Mesenchymal stem cell (in vitro differentiated cells and primary cell): ENCODE results near the gene FXYD5.
A peak's percentile ranks its signal among the peaks of the same experiment; 100 is the strongest.

ENCODE experiments used
- DNase-seq: peaks from one replicate; pipeline ENCODE4 v3.0.0-alpha.2; 2013
- H2AFZ ChIP-seq: one replicate; pipeline ENCODE4 v1.6.1; 2013; ENCODE audit warnings: low read depth, mild to moderate bottlenecking, control low read depth, inconsistent platforms, low read length, moderate library complexity
- H2AK5ac ChIP-seq: 2 replicates; pipeline ENCODE4 v1.6.1; 2013; ENCODE audit warnings: low read length, moderate library complexity, mild to moderate bottlenecking, inconsistent platforms; ENCODE audit not compliant: severe bottlenecking
- H2BK120ac ChIP-seq: one replicate; pipeline ENCODE4 v1.6.1; 2013; ENCODE audit warnings: low read depth, mild to moderate bottlenecking, inconsistent platforms, low read length, moderate library complexity
- H2BK12ac ChIP-seq, 2 experiments: one replicate each; pipeline ENCODE4 v1.6.1; 2013; ENCODE audit warnings: inconsistent platforms in 2 of 2, low read length in 2 of 2, mild to moderate bottlenecking in 2 of 2, moderate library complexity in 2 of 2, control low read depth in 1 of 2
- H2BK15ac ChIP-seq: one replicate; pipeline ENCODE4 v1.6.1; 2013; ENCODE audit warnings: mild to moderate bottlenecking, low read depth, inconsistent platforms; ENCODE audit not compliant: poor library complexity, severe bottlenecking
- H2BK5ac ChIP-seq: 2 replicates; pipeline ENCODE4 v1.6.1; 2013; ENCODE audit warnings: low read depth, mild to moderate bottlenecking, low read length, control low read depth, inconsistent platforms; ENCODE audit not compliant: poor library complexity, severe bottlenecking
- H3K14ac ChIP-seq, 2 experiments: one replicate each; pipeline ENCODE4 v1.6.1; 2013; ENCODE audit warnings: inconsistent platforms in 2 of 2, low read length in 2 of 2, control low read depth in 1 of 2, mild to moderate bottlenecking in 1 of 2, moderate library complexity in 1 of 2
- H3K18ac ChIP-seq, 2 experiments: one replicate each; pipeline ENCODE4 v1.6.1; 2013; ENCODE audit warnings: inconsistent platforms in 2 of 2, low read length in 2 of 2, control low read depth in 1 of 2, low read depth in 1 of 2, mild to moderate bottlenecking in 1 of 2
- H3K23ac ChIP-seq, 2 experiments: one replicate each; pipeline ENCODE4 v1.6.1; 2013; ENCODE audit warnings: inconsistent platforms in 2 of 2, low read length in 2 of 2, mild to moderate bottlenecking in 2 of 2, moderate library complexity in 2 of 2, control low read depth in 1 of 2
- H3K27ac ChIP-seq: 2 replicates; pipeline ENCODE4 v1.5.1; 2013; ENCODE audit warnings: mild to moderate bottlenecking, moderate library complexity, low read length, control low read depth, inconsistent platforms; ENCODE audit not compliant: poor library complexity, severe bottlenecking
- H3K27me3 ChIP-seq, 2 experiments: 2 replicates each; pipeline versions ENCODE4 v1.6.1 to v1.7.0; 2013; ENCODE audit warnings: low read length in 2 of 2, mild to moderate bottlenecking in 2 of 2, moderate library complexity in 2 of 2, control low read depth in 1 of 2, inconsistent platforms in 1 of 2; ENCODE audit not compliant: control insufficient read depth in 1 of 2, insufficient read depth in 1 of 2
- H3K36me3 ChIP-seq, 2 experiments: 2 replicates each; pipeline versions ENCODE4 v1.6.1 to v1.7.0; 2013; ENCODE audit warnings: low read length in 2 of 2, control low read depth in 1 of 2, inconsistent platforms in 1 of 2, low read depth in 1 of 2, mild to moderate bottlenecking in 1 of 2; ENCODE audit not compliant: insufficient read depth in 2 of 2, control insufficient read depth in 1 of 2
- H3K4ac ChIP-seq, 2 experiments: one replicate each; pipeline ENCODE4 v1.6.1; 2013; ENCODE audit warnings: inconsistent platforms in 2 of 2, low read length in 2 of 2, mild to moderate bottlenecking in 2 of 2, moderate library complexity in 2 of 2, control low read depth in 1 of 2, low read depth in 1 of 2
- H3K4me1 ChIP-seq: 2 replicates; pipeline ENCODE4 v1.6.1; 2013; ENCODE audit warnings: low read depth, low read length, control low read depth; ENCODE audit not compliant: control insufficient read depth, insufficient read depth
- H3K4me2 ChIP-seq: 2 replicates; pipeline ENCODE4 v1.6.1; 2013; ENCODE audit warnings: low read length, mild to moderate bottlenecking, inconsistent platforms; ENCODE audit not compliant: poor library complexity, severe bottlenecking
- H3K4me3 ChIP-seq, 2 experiments: 2 replicates each; pipeline versions ENCODE4 v1.5.1 to v1.7.0; 2013; ENCODE audit warnings: low read length in 2 of 2, mild to moderate bottlenecking in 2 of 2, control low read depth in 1 of 2, low read depth in 1 of 2; ENCODE audit not compliant: insufficient read depth in 1 of 2
- H3K79me1 ChIP-seq: replicated peaks from 2 replicates; pipeline ENCODE4 v1.6.1; 2013; ENCODE audit warnings: mild to moderate bottlenecking, control low read depth, low read length, inconsistent platforms; ENCODE audit not compliant: poor library complexity, severe bottlenecking
- H3K9ac ChIP-seq: 2 replicates; pipeline ENCODE4 v1.7.0; 2013; ENCODE audit warnings: mild to moderate bottlenecking, low read length, moderate library complexity
- H3K9me3 ChIP-seq: 2 replicates; pipeline ENCODE4 v1.7.0; 2013; ENCODE audit warnings: mild to moderate bottlenecking, low read length; ENCODE audit not compliant: control insufficient read depth
- H4K8ac ChIP-seq: one replicate; pipeline ENCODE4 v1.6.1; 2013; ENCODE audit warnings: inconsistent platforms, mild to moderate bottlenecking, low read length, moderate library complexity
- H4K91ac ChIP-seq: one replicate; pipeline ENCODE4 v1.6.1; 2013; ENCODE audit warnings: mild to moderate bottlenecking, low read length, inconsistent platforms
- WGBS: methylation state at CpG from one replicate; pipeline ENCODE4 v1.1.7; 2013; ENCODE audit warnings: mixed read lengths; 5-methylcytosine and 5-hydroxymethylcytosine counted together

FXYD5 gene

DNA sequence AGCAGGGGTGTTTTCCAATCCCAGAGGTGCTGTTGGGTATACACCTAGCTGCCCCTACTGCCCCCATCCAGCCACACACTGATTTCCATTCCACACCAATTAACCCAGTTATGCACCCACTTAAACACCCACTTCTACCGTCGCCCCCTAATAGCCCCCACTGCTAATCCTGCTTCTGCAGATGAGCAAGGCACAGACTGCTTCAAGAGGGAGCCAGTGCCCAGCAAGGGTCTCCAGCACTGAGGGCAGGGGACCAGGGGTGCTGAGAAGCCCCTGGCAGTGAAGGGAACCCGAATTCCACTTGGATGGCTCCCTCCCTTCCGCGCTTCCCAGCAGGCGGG, 10.3 kb upstream of the FXYD5 start:
- Histone ChIP-seq H2AK5ac (no peak overlapping the region), H2BK5ac (no peak overlapping the region), H3K27me3 (peaks cover 4 to 46% of the 10 kb centered on the region in 2 experiments), H3K4me2 (no peak overlapping the region), H3K4ac (no peak overlapping the region), H3K79me1 (no peaks in the 10 kb centered on the region), H3K14ac (no peak overlapping the region), H2BK12ac (no peak overlapping the region), H3K9me3 (no peaks in the 10 kb centered on the region), H3K36me3 (no peaks in the 10 kb centered on the region), H3K27ac (no peak overlapping the region), H3K4me3 (no peak overlapping the region), H2AFZ (no peak overlapping the region), H3K18ac (no peak overlapping the region), H3K23ac (no peak overlapping the region), H3K9ac (no peak overlapping the region), H2BK15ac (no peak overlapping the region), H4K91ac (no peak overlapping the region), H3K4me1 (peaks cover 38% of the 10 kb centered on the region), H2BK120ac (no peak overlapping the region), H4K8ac (no peak overlapping the region)
- 25% methylated on average over 6 of the region's 6 CpGs for WGBS
- DNase-seq: no peak

DNA sequence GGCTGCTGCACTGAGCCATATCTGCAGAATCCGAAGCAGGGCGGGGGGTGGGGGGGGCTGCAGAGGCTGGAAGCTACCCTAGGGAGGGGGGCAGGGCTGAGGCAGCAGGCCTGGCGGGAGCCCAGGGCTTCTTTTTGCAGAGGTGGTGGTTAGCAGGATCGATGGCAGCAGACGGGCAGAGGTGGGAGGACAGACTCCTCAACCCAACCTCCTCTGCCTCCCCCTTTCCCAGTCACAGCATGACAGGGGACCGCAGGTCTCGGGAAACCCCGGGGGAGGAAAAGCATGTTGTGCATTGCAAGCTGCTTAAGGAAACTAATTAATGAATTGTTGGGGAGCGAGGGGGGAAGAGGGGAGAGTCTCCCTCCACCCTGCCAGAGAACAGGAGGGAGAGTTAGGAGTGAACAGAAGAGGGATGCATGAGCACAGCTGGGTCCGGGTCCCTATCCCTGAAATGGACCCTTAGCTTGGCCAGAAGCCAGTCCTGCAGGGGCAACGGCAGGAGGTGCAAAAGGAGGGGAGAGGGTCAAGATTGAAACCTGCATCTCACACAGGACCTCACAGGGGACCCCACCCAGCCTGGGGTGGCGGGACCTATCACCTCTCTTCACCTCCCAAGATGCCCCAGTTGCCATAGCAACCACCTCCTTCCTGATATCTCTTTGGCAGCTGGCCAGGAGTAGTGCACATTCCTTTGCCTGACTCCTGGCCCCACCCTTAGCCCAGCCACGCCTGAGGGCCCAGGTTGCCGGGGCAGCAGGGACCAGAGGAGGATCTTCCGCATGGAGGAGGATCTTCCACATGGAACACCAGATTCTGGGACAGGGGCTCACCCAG, 9.7 kb upstream of the FXYD5 start:
- no peaks in the 10 kb centered on the region for H3K36me3 ChIP-seq
- no peak overlapping the region for H4K91ac ChIP-seq
- peaks cover 4 to 42% of the 10 kb centered on the region in 2 experiments for H3K27me3 ChIP-seq
- H3K4ac ChIP-seq: no peak overlapping the region
- H2BK12ac ChIP-seq: no peak overlapping the region
- H3K79me1 ChIP-seq: no peaks in the 10 kb centered on the region
- H2AFZ ChIP-seq: no peak overlapping the region
- H3K23ac ChIP-seq: no peak overlapping the region
- H3K27ac ChIP-seq: no peak overlapping the region
- H2BK5ac ChIP-seq: no peak overlapping the region
- no peak for DNase-seq
- peaks cover 34% of the 10 kb centered on the region for H3K4me1 ChIP-seq
- 20% methylated on average over 10 of the region's 15 CpGs for WGBS
- no peak overlapping the region for H3K4me2 ChIP-seq
- H3K14ac ChIP-seq: no peak overlapping the region
- H3K4me3 ChIP-seq: no peak overlapping the region
- no peaks in the 10 kb centered on the region for H3K9me3 ChIP-seq
- H4K8ac ChIP-seq: no peak overlapping the region
- H3K9ac ChIP-seq: no peak overlapping the region
- H2BK15ac ChIP-seq: no peak overlapping the region
- no peak overlapping the region for H3K18ac ChIP-seq
- no peak overlapping the region for H2AK5ac ChIP-seq
- H2BK120ac ChIP-seq: no peak overlapping the region

DNA sequence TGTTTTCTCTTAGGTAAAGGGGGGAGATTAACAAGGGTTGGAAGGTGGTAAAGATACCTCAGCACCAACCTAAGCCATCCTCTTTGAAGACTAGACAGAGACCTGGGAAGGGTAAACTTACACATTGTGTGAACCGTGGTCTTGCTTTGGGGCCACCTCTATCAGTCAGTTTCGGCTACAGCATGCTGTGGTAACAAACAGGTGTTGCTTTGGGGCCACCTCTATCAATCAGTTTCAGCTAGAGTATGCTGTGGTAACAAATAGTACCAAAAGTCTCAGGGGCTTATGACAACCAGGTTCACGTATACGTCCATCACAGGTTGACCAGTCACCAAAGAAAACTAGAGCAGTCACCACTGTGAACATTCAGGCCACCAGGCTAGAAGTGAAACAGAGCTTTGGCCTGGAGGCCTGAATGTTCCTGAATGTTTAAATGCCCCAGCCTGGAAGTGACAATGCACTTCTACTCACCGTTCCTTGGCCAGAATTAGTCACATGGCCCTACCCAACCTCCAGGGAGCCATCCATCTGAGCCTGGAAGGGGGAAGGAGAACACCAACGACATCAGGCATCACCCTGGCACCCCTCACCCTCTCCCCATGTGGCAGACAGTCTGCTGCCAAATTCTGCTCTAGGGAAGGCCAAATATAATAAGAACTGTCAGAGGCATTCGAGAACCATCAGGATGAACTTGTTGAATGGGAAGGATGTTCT, 7.6 kb upstream of the FXYD5 start:
- Histone ChIP-seq H3K14ac (no peak overlapping the region), H3K9me3 (no peaks in the 10 kb centered on the region), H2AK5ac (no peak overlapping the region), H3K4me3 (no peak overlapping the region), H2BK5ac (no peak overlapping the region), H3K4me2 (no peak overlapping the region), H3K23ac (no peak overlapping the region), H3K4me1 (peaks cover 26% of the 10 kb centered on the region), H3K18ac (no peak overlapping the region), H4K91ac (no peak overlapping the region), H2AFZ (no peak overlapping the region), H4K8ac (no peak overlapping the region), H2BK15ac (no peak overlapping the region), H3K27ac (no peak overlapping the region), H3K36me3 (no peaks in the 10 kb centered on the region), H3K79me1 (no peaks in the 10 kb centered on the region), H2BK120ac (no peak overlapping the region), H3K9ac (no peak overlapping the region), H3K27me3 (peaks cover 4 to 34% of the 10 kb centered on the region in 2 experiments), H2BK12ac (no peak overlapping the region), H3K4ac (no peak overlapping the region)
- DNase-seq: no peak
- 82% methylated on average over 5 of the region's 7 CpGs for WGBS

DNA sequence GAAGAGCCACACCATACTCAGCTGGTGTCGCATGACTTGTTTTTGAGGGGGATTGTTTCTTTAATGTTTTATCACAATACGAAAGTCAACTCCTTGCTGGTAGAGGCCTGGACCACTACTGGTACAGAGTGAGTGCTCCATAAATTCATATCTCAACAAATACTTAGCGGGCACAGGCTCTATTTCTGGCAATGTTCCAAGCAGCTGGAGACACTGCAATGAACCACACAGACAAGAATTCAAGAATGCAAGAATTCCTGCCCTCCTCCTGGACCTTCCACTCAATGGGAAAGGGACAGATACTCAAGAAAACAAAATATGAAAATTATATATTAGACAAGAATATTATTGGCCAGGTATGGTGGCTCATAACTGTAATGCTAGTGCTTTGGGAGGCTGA, 5.1 kb upstream of the FXYD5 start:
- no peak overlapping the region for H3K4me3 ChIP-seq
- no peak overlapping the region for H3K4ac ChIP-seq
- peaks cover 26% of the 10 kb centered on the region for H3K4me1 ChIP-seq
- peaks cover 0 to 11% of the 10 kb centered on the region in 2 experiments for H3K27me3 ChIP-seq
- H2BK5ac ChIP-seq: no peak overlapping the region
- H2BK120ac ChIP-seq: no peak overlapping the region
- H3K9me3 ChIP-seq: no peaks in the 10 kb centered on the region
- H4K91ac ChIP-seq: no peak overlapping the region
- H2AFZ ChIP-seq: no peak overlapping the region
- H3K36me3 ChIP-seq: no peaks in the 10 kb centered on the region
- H3K27ac ChIP-seq: no peak overlapping the region
- H3K18ac ChIP-seq: no peak overlapping the region
- no peaks in the 10 kb centered on the region for H3K79me1 ChIP-seq
- no peak overlapping the region for H3K23ac ChIP-seq
- H2AK5ac ChIP-seq: peak overlapping the region; percentile 38
- DNase-seq: no peak
- H2BK15ac ChIP-seq: no peak overlapping the region
- 88% methylated on average over 2 of the region's 3 CpGs for WGBS
- no peak overlapping the region for H3K4me2 ChIP-seq
- H3K14ac ChIP-seq: no peak overlapping the region
- no peak overlapping the region for H3K9ac ChIP-seq
- no peak overlapping the region for H2BK12ac ChIP-seq
- no peak overlapping the region for H4K8ac ChIP-seq
